CD8-positive, alpha-beta memory T cell (primary cell): ENCODE data around the gene SPATA19. TPM values are rescaled to one million over a fixed set of nuclear protein-coding genes. Genes with fewer than 3 reads are reported as not detected.
"Not testable (repeated sequence)": the region's sequence is repeated elsewhere in the genome, so short reads cannot be mapped to it uniquely, and the experiment has no call there.

Source experiments
- CTCF ChIA-PET: fragments of 350-600 bp; sonication (Branson Sonifier 250); formaldehyde crosslinking; loops from one replicate; lab custom pipeline; 2021; ENCODE audit warnings: antibody characterized with exemption; lab: Charles Lee
- POLR2A ChIA-PET: fragments of 350-600 bp; sonication (Branson Sonifier 250); formaldehyde crosslinking; loops from one replicate; lab custom pipeline; 2021; ENCODE audit warnings: antibody characterized with exemption; lab: Charles Lee
- DNase-seq, 5 donors: peaks; one replicate each; pipeline versions ENCODE4 v3.0.0 to v3.0.0-alpha.2; 2020 to 2022; ENCODE audit warnings: mixed read lengths in 1 of 5
- H3K27ac ChIP-seq: one replicate; pipeline ENCODE4 v1.7.0; 2013; ENCODE audit warnings: low read depth, mild to moderate bottlenecking, low read length, moderate library complexity
- H3K27me3 ChIP-seq: 2 replicates; pipeline ENCODE4 v1.7.0; 2013; ENCODE audit warnings: low read length, mild to moderate bottlenecking; ENCODE audit not compliant: insufficient read depth, poor library complexity, severe bottlenecking
- H3K36me3 ChIP-seq: 2 replicates; pipeline ENCODE4 v1.7.0; 2013; ENCODE audit warnings: mild to moderate bottlenecking, low read length, moderate library complexity; ENCODE audit not compliant: insufficient read depth
- H3K4me1 ChIP-seq: 2 replicates; pipeline ENCODE4 v1.7.0; 2013; ENCODE audit warnings: mild to moderate bottlenecking, low read length, moderate library complexity; ENCODE audit not compliant: insufficient read depth
- H3K4me3 ChIP-seq: 2 replicates; pipeline ENCODE4 v1.7.0; 2013; ENCODE audit warnings: mild to moderate bottlenecking, low read length
- H3K9me3 ChIP-seq: 2 replicates; pipeline ENCODE4 v1.7.0; 2013; ENCODE audit warnings: mild to moderate bottlenecking, low read length
- H3K27ac Mint-ChIP-seq, 8 donors: one replicate each; pipeline ENCODE4 v1.8.0; 2020 to 2021; ENCODE audit warnings: mixed read lengths in 8 of 8, mild to moderate bottlenecking in 6 of 8, inconsistent platforms in 3 of 8, moderate library complexity in 3 of 8
- H3K27me3 Mint-ChIP-seq, 2 donors: one replicate each; pipeline ENCODE4 v1.8.0; 2020 to 2021; ENCODE audit warnings: mixed read lengths in 2 of 2, mild to moderate bottlenecking in 1 of 2, moderate library complexity in 1 of 2
- H3K36me3 Mint-ChIP-seq, 3 donors: one replicate each; pipeline ENCODE4 v1.8.0; 2020 to 2021; ENCODE audit warnings: mixed read lengths in 3 of 3, inconsistent platforms in 1 of 3, mild to moderate bottlenecking in 1 of 3
- H3K4me1 Mint-ChIP-seq, 3 donors: one replicate each; pipeline ENCODE4 v1.8.0; 2020 to 2021; ENCODE audit warnings: mixed read lengths in 3 of 3, inconsistent platforms in 1 of 3, mild to moderate bottlenecking in 1 of 3
- H3K4me3 Mint-ChIP-seq, 7 donors: one replicate each; pipeline ENCODE4 v1.8.0; 2020 to 2021; ENCODE audit warnings: mixed read lengths in 7 of 7, mild to moderate bottlenecking in 6 of 7, moderate library complexity in 4 of 7, inconsistent platforms in 2 of 7
- H3K9me3 Mint-ChIP-seq, 5 donors: one replicate each; pipeline ENCODE4 v1.8.0; 2020 to 2022; ENCODE audit warnings: mixed read lengths in 5 of 5, mild to moderate bottlenecking in 3 of 5, moderate library complexity in 2 of 5, inconsistent platforms in 1 of 5
- polyA plus RNA-seq: library from polyadenylated mRNA; unstranded; fragments of 300-500 nt; fragmentation: Illumina TruSeq; gene quantifications from one replicate; pipeline ENCODE4 v1.2.3, GENCODE V29; 2021
- total RNA-seq, 2 experiments: library from RNA; stranded (reverse); gene quantifications; one replicate each; pipeline ENCODE4 v1.2.3, GENCODE V29; 2021

Gene SPATA19
- total and polyA plus RNA-seq, 3 experiments from 2014 or later: not detected

GRCh38 chr11:133886029-133886428, 40.7 kb upstream of the SPATA19 start:
- H3K27ac ChIP-seq: no peak overlapping the region
- H3K9me3 ChIP-seq: no peaks in the 10 kb centered on the region
- H3K4me1 Mint-ChIP-seq: no peaks in the 10 kb centered on the region
- H3K27me3 Mint-ChIP-seq: peaks cover 18 to 47% of the 10 kb centered on the region in 2 donors
- DNase-seq: no peak
- no peak overlapping the region for H3K4me3 ChIP-seq
- H3K36me3 ChIP-seq: no peaks in the 10 kb centered on the region
- peaks cover 3 to 16% (median 5%) of the 10 kb centered on the region in 5 donors for H3K9me3 Mint-ChIP-seq
- H3K4me3 Mint-ChIP-seq: no peak overlapping the region
- peaks cover 0 to 10% (median 0%) of the 10 kb centered on the region in 3 donors for H3K36me3 Mint-ChIP-seq
- peaks cover 3% of the 10 kb centered on the region for H3K27me3 ChIP-seq
- no peaks in the 10 kb centered on the region for H3K4me1 ChIP-seq
- ChIA-PET CTCF (no interaction called here), POLR2A (no interaction called here)
- no peak overlapping the region for H3K27ac Mint-ChIP-seq

- POLR2A ChIA-PET: no interaction called here
Observed at GRCh38 chr11:133872160-133872559, 26.8 kb upstream of the SPATA19 start.

GRCh38 chr11:133867456-133867855, 22.1 kb upstream of the SPATA19 start:
- peaks cover 11 to 23% of the 10 kb centered on the region in 2 donors for H3K27me3 Mint-ChIP-seq
- Histone ChIP-seq H3K27ac (no peak overlapping the region), H3K27me3 (no peaks in the 10 kb centered on the region), H3K9me3 (no peaks in the 10 kb centered on the region), H3K36me3 (no peaks in the 10 kb centered on the region), H3K4me3 (no peak overlapping the region), H3K4me1 (no peaks in the 10 kb centered on the region)
- H3K36me3 Mint-ChIP-seq: no peaks in the 10 kb centered on the region
- DNase-seq: no peak
- H3K4me3 Mint-ChIP-seq: no peak overlapping the region
- H3K9me3 Mint-ChIP-seq: no peaks in the 10 kb centered on the region
- CTCF ChIA-PET: no interaction called here
- H3K4me1 Mint-ChIP-seq: no peaks in the 10 kb centered on the region
- no peak overlapping the region for H3K27ac Mint-ChIP-seq
- POLR2A ChIA-PET: no interaction called here

More at GRCh38 chr11:133872160-133872559, 26.8 kb upstream of the SPATA19 start:
- H3K36me3 ChIP-seq: no peaks in the 10 kb centered on the region
- H3K27ac ChIP-seq: no peak overlapping the region
- no peaks in the 10 kb centered on the region for H3K27me3 ChIP-seq
- H3K4me1 ChIP-seq: no peaks in the 10 kb centered on the region
- CTCF ChIA-PET: no interaction called here
- Mint-ChIP-seq H3K36me3 (no peaks in the 10 kb centered on the region), H3K4me3 (no peak overlapping the region), H3K9me3 (peaks cover 0 to 7% (median 0%) of the 10 kb centered on the region in 5 donors), H3K4me1 (no peaks in the 10 kb centered on the region), H3K27ac (no peak overlapping the region), H3K27me3 (peaks cover 0 to 14% of the 10 kb centered on the region in 2 donors)
- H3K4me3 ChIP-seq: no peak overlapping the region
- no peak for DNase-seq
- no peaks in the 10 kb centered on the region for H3K9me3 ChIP-seq

GRCh38 chr11:133865466-133865865, 20.2 kb upstream of the SPATA19 start:
- POLR2A ChIA-PET: no interaction called here
- CTCF ChIA-PET: no interaction called here
- H3K4me3 Mint-ChIP-seq: no peak overlapping the region

GRCh38 chr11:133864756-133865155, 19.4 kb upstream of the SPATA19 start:
- Mint-ChIP-seq H3K9me3 (no peaks in the 10 kb centered on the region), H3K27ac (no peak overlapping the region), H3K27me3 (peaks cover 12 to 29% of the 10 kb centered on the region in 2 donors), H3K36me3 (no peaks in the 10 kb centered on the region), H3K4me1 (no peaks in the 10 kb centered on the region), H3K4me3 (no peak overlapping the region)
- Histone ChIP-seq H3K4me3 (no peak overlapping the region), H3K36me3 (no peaks in the 10 kb centered on the region), H3K9me3 (no peaks in the 10 kb centered on the region), H3K27ac (no peak overlapping the region), H3K4me1 (no peaks in the 10 kb centered on the region), H3K27me3 (no peaks in the 10 kb centered on the region)
- ChIA-PET POLR2A (no interaction called here), CTCF (no interaction called here)
- DNase-seq: no peak

More at GRCh38 chr11:133865466-133865865, 20.2 kb upstream of the SPATA19 start:
- peaks cover 11 to 23% of the 10 kb centered on the region in 2 donors for H3K27me3 Mint-ChIP-seq
- no peaks in the 10 kb centered on the region for H3K9me3 Mint-ChIP-seq
- H3K9me3 ChIP-seq: no peaks in the 10 kb centered on the region
- H3K36me3 ChIP-seq: no peaks in the 10 kb centered on the region
- no peaks in the 10 kb centered on the region for H3K4me1 ChIP-seq
- H3K27ac Mint-ChIP-seq: no peak overlapping the region
- no peaks in the 10 kb centered on the region for H3K4me1 Mint-ChIP-seq
- no peak overlapping the region for H3K27ac ChIP-seq
- no peak for DNase-seq
- H3K27me3 ChIP-seq: no peaks in the 10 kb centered on the region
- H3K4me3 ChIP-seq: no peak overlapping the region
- H3K36me3 Mint-ChIP-seq: no peaks in the 10 kb centered on the region

- Mint-ChIP-seq H3K4me1 (no peaks in the 10 kb centered on the region), H3K27ac (no peak overlapping the region), H3K4me3 (no peak overlapping the region), H3K27me3 (peaks cover 18 to 48% of the 10 kb centered on the region in 2 donors), H3K9me3 (peaks cover 0 to 2% (median 0%) of the 10 kb centered on the region in 5 donors), H3K36me3 (no peaks in the 10 kb centered on the region)
- H3K4me1 ChIP-seq: no peaks in the 10 kb centered on the region
- ChIA-PET CTCF (no interaction called here), POLR2A (no interaction called here)
- H3K4me3 ChIP-seq: no peak overlapping the region
- no peak for DNase-seq
- no peaks in the 10 kb centered on the region for H3K36me3 ChIP-seq
- no peaks in the 10 kb centered on the region for H3K27me3 ChIP-seq
- H3K27ac ChIP-seq: no peak overlapping the region
- H3K9me3 ChIP-seq: no peaks in the 10 kb centered on the region
Observed at GRCh38 chr11:133860151-133860550, 14.8 kb upstream of the SPATA19 start.

- CTCF ChIA-PET, H3K27ac Mint-ChIP-seq, H3K4me1 Mint-ChIP-seq, POLR2A ChIA-PET, H3K4me3 ChIP-seq, H3K36me3 ChIP-seq, H3K9me3 Mint-ChIP-seq, H3K9me3 ChIP-seq, H3K27me3 ChIP-seq, H3K4me3 Mint-ChIP-seq, DNase-seq, H3K27ac ChIP-seq, H3K36me3 Mint-ChIP-seq, H3K4me1 ChIP-seq: not testable (repeated sequence)
- H3K27me3 Mint-ChIP-seq: peaks cover 17 to 48% of the 10 kb centered on the region in 2 donors
Observed at GRCh38 chr11:133854330-133854960, 9.1 kb upstream of the SPATA19 start.

GRCh38 chr11:133844217-133844616, 1.1 kb downstream of the SPATA19 start:
- peaks cover 3 to 15% of the 10 kb centered on the region in 2 donors for H3K27me3 Mint-ChIP-seq
- peaks cover 0 to 2% (median 0%) of the 10 kb centered on the region in 5 donors for H3K9me3 Mint-ChIP-seq
- DNase-seq: no peak
- Histone ChIP-seq H3K4me1 (no peaks in the 10 kb centered on the region), H3K9me3 (no peaks in the 10 kb centered on the region), H3K4me3 (no peak overlapping the region), H3K27me3 (no peaks in the 10 kb centered on the region), H3K27ac (no peak overlapping the region), H3K36me3 (no peaks in the 10 kb centered on the region)
- no peaks in the 10 kb centered on the region for H3K4me1 Mint-ChIP-seq
- ChIA-PET CTCF (no interaction called here), POLR2A (no interaction called here)
- H3K4me3 Mint-ChIP-seq: no peak overlapping the region
- no peak overlapping the region for H3K27ac Mint-ChIP-seq
- H3K36me3 Mint-ChIP-seq: no peaks in the 10 kb centered on the region
